OCI-LY7 (cell line): Measurements from ENCODE around the gene LHFPL2. TPM values are rescaled to one million over a fixed set of nuclear protein-coding genes. Genes with fewer than 3 reads are reported as not detected.

Experiments used
- BruUV-seq: library from RNA; stranded (reverse); fragments of 400-500 nt; replicated peaks from 2 replicates; lab custom pipeline; 2021; lab: Mats Ljungman, UMichigan
- CTCF ChIA-PET: fragments of 300-600 bp; sonication (Branson Sonifier 250); formaldehyde crosslinking; loops from one replicate; lab custom pipeline; 2022; ENCODE audit warnings: antibody characterized with exemption; ENCODE audit not compliant: unreplicated experiment; lab: Charles Lee
- POLR2A ChIA-PET: fragments of 300-600 bp; sonication (Branson Sonifier 250); formaldehyde crosslinking; loops from one replicate; lab custom pipeline; 2022; ENCODE audit warnings: antibody characterized with exemption; lab: Charles Lee
- DNase-seq: peaks from one replicate; pipeline ENCODE4 v3.0.0-alpha.2; 2015; ENCODE audit warnings: low spot score
- H2AFZ ChIP-seq: fragments of 200-600 bp; sonication (generic), shearing (Covaris generic); 2 replicates; pipeline ENCODE4 v1.6.1; 2014; ENCODE audit warnings: mild to moderate bottlenecking, antibody characterized with exemption, low read length, moderate library complexity
- H3K27ac ChIP-seq: fragments of 200-600 bp; sonication (generic); 2 replicates; pipeline ENCODE4 v1.5.1; 2014; ENCODE audit warnings: mixed run types, low read depth, mild to moderate bottlenecking, moderate library complexity, low read length, inconsistent platforms; ENCODE audit not compliant: poor library complexity, severe bottlenecking
- H3K36me3 ChIP-seq: fragments of 200-600 bp; sonication (generic); 2 replicates; pipeline ENCODE4 v1.6.1; 2014; ENCODE audit warnings: mild to moderate bottlenecking, antibody characterized with exemption, low read length, moderate library complexity, mixed read lengths; ENCODE audit not compliant: insufficient read depth
- H3K4me1 ChIP-seq: fragments of 200-600 bp; sonication (generic); 2 replicates; pipeline ENCODE4 v1.5.1; 2014; ENCODE audit warnings: mild to moderate bottlenecking, low read length; ENCODE audit not compliant: insufficient read depth, poor library complexity, severe bottlenecking
- H3K4me2 ChIP-seq: fragments of 200-600 bp; sonication (generic); 2 replicates; pipeline ENCODE4 v1.6.1; 2014; ENCODE audit warnings: mild to moderate bottlenecking, low read length
- H3K4me3 ChIP-seq: fragments of 200-600 bp; sonication (generic); 2 replicates; pipeline ENCODE4 v1.5.1; 2014; ENCODE audit warnings: mild to moderate bottlenecking, low read depth, low read length; ENCODE audit not compliant: poor library complexity, severe bottlenecking
- H3K79me2 ChIP-seq: fragments of 200-600 bp; sonication (generic); 2 replicates; pipeline ENCODE4 v1.6.1; 2016; ENCODE audit warnings: low read depth, mild to moderate bottlenecking, low read length, moderate library complexity, mixed read lengths; ENCODE audit not compliant: insufficient read depth
- H3K9me2 ChIP-seq: fragments of 200-600 bp; sonication (generic); 2 replicates; pipeline ENCODE4 v1.6.1; 2016; ENCODE audit warnings: mild to moderate bottlenecking, low read length, mixed read lengths; ENCODE audit not compliant: insufficient read depth
- H3K9me3 ChIP-seq: fragments of 200-600 bp; sonication (generic); 2 replicates; pipeline ENCODE4 v1.6.1; 2014; ENCODE audit warnings: mild to moderate bottlenecking, mixed run types, low read length, mixed read lengths
- H4K20me1 ChIP-seq: fragments of 200-600 bp; sonication (generic); 2 replicates; pipeline ENCODE4 v1.6.1; 2014; ENCODE audit warnings: mild to moderate bottlenecking, antibody characterized with exemption, low read length, moderate library complexity, mixed read lengths; ENCODE audit not compliant: insufficient read depth
- CTCF ChIP-seq: fragments of 200-600 bp; sonication (generic); conservative IDR thresholded peaks from 2 replicates; pipeline ENCODE4 v1.5.1; 2014; ENCODE audit warnings: mild to moderate bottlenecking, antibody characterized with exemption, low read length, moderate library complexity, mixed read lengths
- EZH2phosphoT487 ChIP-seq: fragments of 200-600 bp; sonication (generic); IDR thresholded peaks from 2 replicates; pipeline ENCODE4 v1.6.1; 2018; ENCODE audit warnings: low read depth, borderline replicate concordance, mild to moderate bottlenecking, mixed run types, antibody characterized with exemption, low read length, moderate library complexity, mixed read lengths
- intact Hi-C: fragments of 100-400 bp; cut with micrococcal nuclease; formaldehyde crosslinking; loops from one replicate; pipeline ENCODE4 v1.10.0; 2022; ENCODE audit not compliant: unreplicated experiment
- total RNA-seq, 2 experiments: library from RNA; depleted of rRNA in 1 of 2; stranded (reverse); fragments of >200 nt in 1 of 2; shearing (Covaris generic) in 1 of 2; gene quantifications; 2 replicates each; pipeline ENCODE4 v1.2.3, GENCODE V29; 2014 to 2022

The LHFPL2 gene
- total RNA-seq, 2 experiments from 2014 or later: 12.2 to 24.0 TPM

GRCh38 chr5:78613756-78614155 lies 34.8 kb downstream of the LHFPL2 start:
- Histone ChIP-seq H3K4me1 (no peaks in the 10 kb centered on the region), H3K9me2 (no peaks in the 10 kb centered on the region), H3K79me2 (no peaks in the 10 kb centered on the region), H3K36me3 (peaks cover 21% of the 10 kb centered on the region), H3K9me3 (no peaks in the 10 kb centered on the region), H4K20me1 (no peaks in the 10 kb centered on the region), H3K4me3 (no peak overlapping the region), H3K4me2 (no peak overlapping the region), H3K27ac (no peak overlapping the region), H2AFZ (no peak overlapping the region)
- CTCF ChIA-PET: interaction anchor here (1.4 kb wide), 1 partner anchor 13 kb away, joined by 4 read pairs; no protein-coding TSS in a partner anchor
- no TSS peak for BruUV-seq
- intact Hi-C loops: no loop called here
- TF ChIP-seq EZH2phosphoT487: no peak
- TF ChIP-seq CTCF: no peak
- POLR2A ChIA-PET: interaction anchor here (0.6 to 1.6 kb wide), 6 partner anchors 10 to 800 kb away, joined by 3 to 5 read pairs (median 4); no protein-coding TSS in a partner anchor
- DNase-seq: no peak

DNA sequence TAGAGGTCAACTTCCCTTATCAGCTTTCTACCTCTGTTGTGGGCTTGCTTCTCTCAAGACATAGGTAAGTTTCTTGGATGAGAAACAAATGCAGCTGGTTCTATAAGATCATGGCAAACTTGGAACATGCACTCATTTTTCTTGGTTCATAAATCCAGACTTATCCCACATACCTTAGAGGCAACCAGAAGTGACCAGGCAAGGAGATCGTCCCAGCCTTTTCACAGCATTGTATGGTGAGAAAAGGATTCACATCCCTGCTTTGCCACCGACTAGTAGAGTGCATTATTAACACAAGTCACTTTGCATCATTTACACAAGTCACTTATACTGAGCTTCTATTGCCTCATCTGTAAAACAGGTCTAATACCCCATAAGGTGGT lies 35.4 kb downstream of the LHFPL2 start:
- H2AFZ ChIP-seq: no peak overlapping the region
- no peaks in the 10 kb centered on the region for H4K20me1 ChIP-seq
- intact Hi-C loops: no loop called here
- H3K27ac ChIP-seq: no peak overlapping the region
- H3K4me2 ChIP-seq: no peak overlapping the region
- no peaks in the 10 kb centered on the region for H3K9me3 ChIP-seq
- H3K4me1 ChIP-seq: no peaks in the 10 kb centered on the region
- H3K79me2 ChIP-seq: no peaks in the 10 kb centered on the region
- CTCF ChIA-PET: interaction anchor here (1.4 kb wide), 1 partner anchor 12 kb away, joined by 4 read pairs; no protein-coding TSS in a partner anchor
- no peak for DNase-seq
- no peak overlapping the region for H3K4me3 ChIP-seq
- POLR2A ChIA-PET: interaction anchor here (0.5 to 1.6 kb wide), 4 partner anchors 11 to 357 kb away, joined by 3 to 5 read pairs (median 4); no protein-coding TSS in a partner anchor
- no peaks in the 10 kb centered on the region for H3K9me2 ChIP-seq
- no peak for TF ChIP-seq EZH2phosphoT487
- TF ChIP-seq CTCF: no peak
- BruUV-seq: no TSS peak
- H3K36me3 ChIP-seq: peaks cover 15% of the 10 kb centered on the region
